KMS-11 (cell line): Measurements from ENCODE around the gene KCNG1.

Experiments
- H2AFZ ChIP-seq: fragments of 200-600 bp; sonication (generic); 2 replicates; pipeline ENCODE4 v1.6.1; 2016; ENCODE audit warnings: antibody characterized with exemption, mixed run types, low read depth
- H3K27ac ChIP-seq: fragments of 200-600 bp; sonication (generic); 2 replicates; pipeline ENCODE4 v1.6.1; 2016; ENCODE audit warnings: mild to moderate bottlenecking, mixed run types
- H3K27me3 ChIP-seq: fragments of 200-600 bp; sonication (generic); 2 replicates; pipeline ENCODE4 v1.6.1; 2017; ENCODE audit warnings: mild to moderate bottlenecking, low read depth, mixed run types, moderate library complexity; ENCODE audit not compliant: insufficient read depth
- H3K36me3 ChIP-seq: fragments of 200-600 bp; sonication (generic); 2 replicates; pipeline ENCODE4 v1.6.1; 2017; ENCODE audit warnings: mild to moderate bottlenecking, mixed run types; ENCODE audit not compliant: insufficient read depth
- H3K4me1 ChIP-seq: fragments of 200-600 bp; sonication (generic); 2 replicates; pipeline ENCODE4 v1.6.1; 2016; ENCODE audit warnings: mild to moderate bottlenecking, low read depth, mixed run types; ENCODE audit not compliant: poor library complexity, severe bottlenecking
- H3K4me2 ChIP-seq: fragments of 200-600 bp; sonication (generic); 2 replicates; pipeline ENCODE4 v1.7.0; 2016; ENCODE audit warnings: mild to moderate bottlenecking, mixed run types
- H3K4me3 ChIP-seq: fragments of 200-600 bp; sonication (generic); IDR thresholded peaks from 2 replicates; pipeline ENCODE4 v1.6.1; 2017; ENCODE audit warnings: low read depth, low read length, mixed read lengths; ENCODE audit not compliant: insufficient read depth
- H3K79me2 ChIP-seq: fragments of 200-600 bp; sonication (generic); 2 replicates; pipeline ENCODE4 v1.6.1; 2016; ENCODE audit warnings: low read depth, mixed run types; ENCODE audit not compliant: insufficient read depth
- H3K9ac ChIP-seq: fragments of 200-600 bp; sonication (generic); 2 replicates; pipeline ENCODE4 v1.6.1; 2016; ENCODE audit warnings: mild to moderate bottlenecking, mixed run types
- H4K20me1 ChIP-seq: fragments of 200-600 bp; sonication (generic); 2 replicates; pipeline ENCODE4 v1.6.1; 2016; ENCODE audit warnings: mild to moderate bottlenecking, mixed run types; ENCODE audit not compliant: insufficient read depth
- CTCF ChIP-seq: fragments of 200-600 bp; sonication (generic); conservative IDR thresholded peaks from 2 replicates; pipeline ENCODE4 v1.6.1; 2017; ENCODE audit warnings: low read depth, mild to moderate bottlenecking, antibody characterized with exemption, low read length, moderate library complexity, mixed read lengths

Gene KCNG1

GRCh38 chr20:51064137-51064536 is 41.2 kb upstream of the KCNG1 start:
- H3K36me3 ChIP-seq: no peaks in the 10 kb centered on the region
- H3K9ac ChIP-seq: no peak overlapping the region
- no peak overlapping the region for H3K4me2 ChIP-seq
- H3K4me1 ChIP-seq: no peaks in the 10 kb centered on the region
- no peak overlapping the region for H3K4me3 ChIP-seq
- H3K27ac ChIP-seq: no peak overlapping the region
- no peak overlapping the region for H2AFZ ChIP-seq
- H3K79me2 ChIP-seq: no peaks in the 10 kb centered on the region
- no peaks in the 10 kb centered on the region for H4K20me1 ChIP-seq
- TF ChIP-seq CTCF: no peak
- no peaks in the 10 kb centered on the region for H3K27me3 ChIP-seq

- no peak overlapping the region for H3K4me2 ChIP-seq
Measured at GRCh38 chr20:51062065-51062464, 39.2 kb upstream of the KCNG1 start.

GRCh38 chr20:51061418-51062045 is 38.6 kb upstream of the KCNG1 start:
- Histone ChIP-seq H3K4me3 (no peak overlapping the region), H4K20me1 (no peaks in the 10 kb centered on the region), H2AFZ (no peak overlapping the region), H3K27me3 (no peaks in the 10 kb centered on the region), H3K36me3 (no peaks in the 10 kb centered on the region), H3K9ac (no peak overlapping the region), H3K4me1 (no peaks in the 10 kb centered on the region), H3K4me2 (no peak overlapping the region), H3K27ac (no peak overlapping the region), H3K79me2 (no peaks in the 10 kb centered on the region)
- no peak for TF ChIP-seq CTCF

More at GRCh38 chr20:51062065-51062464, 39.2 kb upstream of the KCNG1 start:
- Histone ChIP-seq H3K27me3 (no peaks in the 10 kb centered on the region), H3K9ac (no peak overlapping the region), H3K4me1 (no peaks in the 10 kb centered on the region), H3K27ac (no peak overlapping the region), H3K4me3 (no peak overlapping the region), H3K79me2 (no peaks in the 10 kb centered on the region), H4K20me1 (no peaks in the 10 kb centered on the region), H3K36me3 (no peaks in the 10 kb centered on the region), H2AFZ (no peak overlapping the region)
- no peak for TF ChIP-seq CTCF

GRCh38 chr20:51060301-51060700 is 37.4 kb upstream of the KCNG1 start:
- no peaks in the 10 kb centered on the region for H3K4me1 ChIP-seq
- no peak overlapping the region for H2AFZ ChIP-seq
- no peak for TF ChIP-seq CTCF
- no peaks in the 10 kb centered on the region for H4K20me1 ChIP-seq
- no peak overlapping the region for H3K9ac ChIP-seq
- no peaks in the 10 kb centered on the region for H3K36me3 ChIP-seq
- no peaks in the 10 kb centered on the region for H3K27me3 ChIP-seq
- no peak overlapping the region for H3K4me2 ChIP-seq
- no peak overlapping the region for H3K4me3 ChIP-seq
- no peaks in the 10 kb centered on the region for H3K79me2 ChIP-seq
- no peak overlapping the region for H3K27ac ChIP-seq
